ENCODE data around the gene PSME4.

GRCh38 chr2:53896864-53897263 is 73.9 kb downstream of the PSME4 start:
- TF ChIP-seq POLR2A (IDR thresholded peaks at IDR 0.05) (no peak), POLR2AphosphoS5 (IDR thresholded peaks at IDR 0.05; ENCODE audit: insufficient read depth in 1 of 2, low read depth in 1 of 2) (no peak), CTCF (IDR thresholded peaks at IDR 0.05) (no peak)

Measured in vagina (tissue), 2 donors.